Effector CD8-positive, alpha-beta T cell (primary cell): ENCODE results near the gene EIF4G3.
"Not testable (repeated sequence)": the region's sequence is repeated elsewhere in the genome, so short reads cannot be mapped to it uniquely, and the experiment has no call there.

ENCODE experiments used
- DNase-seq: peaks from one replicate; lab custom pipeline; 2025; lab: John Stamatoyannopoulos, UW

EIF4G3 gene

DNA sequence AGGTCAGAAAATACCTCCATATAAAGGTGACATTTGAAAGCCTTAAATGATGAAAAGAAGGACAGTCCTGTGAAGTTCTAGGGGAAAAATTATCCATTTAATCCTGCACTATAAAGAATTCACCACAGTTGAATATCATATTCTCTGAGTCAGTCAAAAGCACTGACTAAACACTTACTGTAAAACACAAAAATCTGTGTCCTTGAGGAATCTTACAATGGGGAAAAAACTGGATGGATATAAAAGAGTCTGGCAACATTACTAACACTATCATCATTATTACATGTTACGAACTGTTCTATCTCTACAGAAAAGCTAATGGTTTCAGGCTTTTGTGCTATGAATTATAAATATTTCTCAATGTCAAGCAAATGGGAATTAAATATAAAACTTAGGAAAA lies 347.2 kb downstream of the EIF4G3 start:
- DNase-seq, result no peak

DNA sequence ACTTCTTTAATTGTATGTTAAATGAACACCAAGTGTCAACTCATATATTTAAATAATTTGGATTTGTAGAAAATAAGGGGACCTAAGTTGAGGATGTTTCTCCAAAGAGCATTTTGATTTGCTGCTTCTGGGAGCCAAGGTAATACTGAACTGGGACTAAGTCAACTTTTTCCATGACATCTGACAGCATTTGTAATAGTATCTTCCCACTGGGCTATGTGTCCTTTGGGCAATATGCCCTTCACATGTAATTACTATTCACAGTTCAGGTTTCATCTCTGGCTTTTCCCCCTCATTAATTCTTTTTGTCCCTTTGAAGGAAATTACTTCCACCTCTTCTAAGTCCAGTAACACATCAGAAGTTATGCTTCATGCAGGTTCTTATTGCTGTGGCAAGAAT lies 352.9 kb downstream of the EIF4G3 start:
- no peak for DNase-seq

- no peak for DNase-seq
Observed at GRCh38 chr1:20821466-20821865, 355.2 kb downstream of the EIF4G3 start.

DNA sequence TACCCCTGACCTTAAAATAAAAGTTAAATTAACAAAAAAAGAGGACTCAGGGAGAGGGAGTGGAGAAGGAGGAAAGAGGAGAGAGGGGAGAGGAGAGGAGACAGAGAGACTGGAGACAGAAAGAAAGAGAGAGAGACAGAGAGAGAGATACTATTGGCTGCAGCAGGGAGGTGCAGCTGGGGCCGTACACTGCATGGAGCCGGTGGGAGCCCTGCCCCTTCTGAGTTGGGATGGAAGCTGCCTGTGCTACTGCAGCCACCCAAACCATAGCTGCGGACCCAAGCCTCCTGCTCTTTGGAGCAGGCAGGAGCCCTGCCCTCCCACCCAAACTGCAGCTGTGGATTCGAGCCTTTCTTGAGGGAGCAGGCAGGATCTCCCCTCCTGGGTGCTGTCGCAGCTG lies 356.9 kb downstream of the EIF4G3 start:
- no peak for DNase-seq

- DNase-seq, result no peak
Observed at GRCh38 chr1:20814534-20814871, 362.2 kb downstream of the EIF4G3 start.

DNA sequence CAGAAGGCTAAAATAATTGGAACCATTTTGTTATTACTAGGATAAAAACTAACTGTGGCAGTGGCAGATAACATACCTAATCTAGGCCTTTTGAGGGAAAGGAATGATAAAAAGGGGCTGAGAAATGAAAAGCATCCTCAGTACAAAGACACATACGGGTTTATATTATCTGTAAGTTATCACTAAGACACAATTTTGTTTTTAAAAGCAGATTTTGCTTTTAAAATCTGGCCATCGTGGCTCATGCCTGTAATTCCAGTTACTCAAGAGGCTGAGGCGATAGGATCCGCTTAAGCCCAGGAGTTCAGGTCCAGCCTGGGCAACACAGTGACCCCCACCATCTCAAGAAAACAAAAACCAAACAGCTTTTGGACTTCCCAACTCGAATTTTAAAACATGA lies 364.8 kb downstream of the EIF4G3 start:
- no peak for DNase-seq

DNA sequence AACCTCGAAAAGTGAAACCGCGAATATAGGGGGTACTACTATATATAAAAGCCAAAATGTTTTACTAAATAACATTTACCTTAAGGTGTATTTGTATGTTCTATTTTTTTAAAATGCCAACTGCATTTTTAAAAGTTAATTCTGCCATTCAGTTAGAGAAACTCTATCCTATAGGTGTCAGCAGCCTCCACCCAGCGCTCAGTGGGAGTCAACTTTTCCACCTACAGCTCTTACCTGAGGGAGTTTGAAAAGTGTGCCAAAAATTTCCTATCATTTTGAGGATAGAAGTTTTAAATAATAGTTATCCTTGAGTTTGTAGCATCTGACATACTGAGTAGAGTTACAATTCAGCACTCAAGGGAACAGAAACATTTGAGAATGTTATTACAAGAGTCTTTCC lies 383.5 kb downstream of the EIF4G3 start:
- no peak for DNase-seq

DNA sequence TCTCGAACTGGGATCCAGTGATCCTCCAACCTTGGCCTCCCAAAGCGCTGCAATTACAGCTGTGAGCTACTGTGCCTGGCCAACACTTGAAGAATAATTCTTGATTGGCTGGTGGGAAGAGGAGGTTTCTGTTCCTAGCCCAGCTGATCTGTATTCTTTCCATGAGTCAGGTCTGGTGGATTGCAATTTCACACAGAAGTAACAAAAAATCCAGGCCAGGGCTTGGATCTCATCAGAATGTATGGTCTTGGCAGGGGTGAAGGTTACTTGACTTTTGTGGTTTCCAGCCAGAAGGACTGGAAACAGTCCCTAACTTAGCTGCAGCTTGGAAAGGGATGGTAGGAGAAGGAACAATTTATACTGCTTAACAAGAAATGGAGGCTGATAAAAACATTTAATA lies 384.5 kb downstream of the EIF4G3 start:
- no peak for DNase-seq

DNA sequence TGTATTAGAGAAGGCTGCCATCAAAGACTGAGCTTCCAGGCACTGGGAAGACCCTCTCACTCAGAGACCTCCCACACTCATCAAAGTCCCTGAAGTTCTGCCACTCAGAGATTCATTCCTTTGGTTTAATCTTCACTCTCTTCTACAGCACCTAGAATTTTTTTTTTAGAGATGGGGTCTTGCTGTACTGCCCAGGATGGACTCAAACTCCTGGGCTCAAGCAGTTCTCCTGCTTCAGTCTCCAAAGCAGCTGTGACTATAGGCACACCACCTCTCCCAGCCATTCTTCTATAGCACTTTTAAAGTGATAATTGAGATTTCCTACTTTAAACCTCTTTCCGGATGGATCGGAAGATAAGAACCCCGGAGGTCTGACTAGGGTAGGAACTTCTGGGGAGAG lies 385.9 kb downstream of the EIF4G3 start:
- no peak for DNase-seq

- not testable (repeated sequence) for DNase-seq
Observed at GRCh38 chr1:20789598-20789997, 387.1 kb downstream of the EIF4G3 start.

- DNase-seq, result no peak
Observed at GRCh38 chr1:20787840-20788795, 388.6 kb downstream of the EIF4G3 start.

DNA sequence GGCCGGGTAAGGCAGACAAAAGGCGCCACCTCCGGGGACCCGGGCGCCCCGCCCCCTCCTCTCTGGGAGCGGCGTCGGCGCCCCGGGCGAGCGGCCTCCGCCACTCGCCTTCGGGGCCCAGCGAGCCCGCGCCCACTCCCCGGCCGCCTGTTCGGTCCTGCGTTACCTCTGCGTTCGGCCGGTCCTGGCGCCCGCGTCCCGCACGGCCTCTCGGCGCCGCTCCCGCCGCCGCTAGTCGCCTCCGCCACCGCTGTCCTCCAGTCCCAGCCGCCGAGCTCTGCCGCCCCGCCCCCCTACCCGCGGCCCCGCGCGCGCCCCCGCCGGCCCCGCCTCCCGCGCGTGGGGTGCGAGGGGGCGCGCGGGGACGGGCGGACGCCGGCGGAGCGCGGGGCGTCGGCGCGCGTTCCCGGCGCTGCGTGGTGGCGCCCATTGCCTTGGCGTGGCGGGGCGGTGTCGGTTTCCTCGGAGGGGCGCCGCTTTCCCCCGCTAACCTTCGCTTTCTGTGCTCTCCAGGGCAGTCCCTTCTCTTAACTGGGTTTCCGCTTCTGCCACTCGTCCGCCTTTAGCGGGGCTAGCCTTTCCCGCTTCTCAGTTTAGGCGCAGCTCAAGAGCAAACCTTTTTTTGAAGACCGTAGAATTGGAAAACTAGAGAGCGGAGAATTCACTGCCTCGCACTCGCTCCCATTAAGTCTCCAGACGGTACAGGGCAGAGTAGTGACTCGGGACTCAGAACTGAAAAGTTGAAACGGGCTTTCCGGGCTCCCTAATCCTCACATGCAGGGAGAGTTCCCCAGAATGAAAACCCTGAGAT lies 389.5 kb downstream of the EIF4G3 start, which contains the start of gene HP1BP3:
HP1BP3 (minus strand) TSS at position 279 of the 811 bp plus-strand sequence. CDS start 6,867 bp downstream, outside the sequence.
- peak; percentile 72 for DNase-seq

GRCh38 chr1:20786253-20787028 lies 390.3 kb downstream of the EIF4G3 start:
- DNase-seq, result peak; percentile 89

GRCh38 chr1:20785907-20786252 lies 390.8 kb downstream of the EIF4G3 start:
- no peak for DNase-seq

DNA sequence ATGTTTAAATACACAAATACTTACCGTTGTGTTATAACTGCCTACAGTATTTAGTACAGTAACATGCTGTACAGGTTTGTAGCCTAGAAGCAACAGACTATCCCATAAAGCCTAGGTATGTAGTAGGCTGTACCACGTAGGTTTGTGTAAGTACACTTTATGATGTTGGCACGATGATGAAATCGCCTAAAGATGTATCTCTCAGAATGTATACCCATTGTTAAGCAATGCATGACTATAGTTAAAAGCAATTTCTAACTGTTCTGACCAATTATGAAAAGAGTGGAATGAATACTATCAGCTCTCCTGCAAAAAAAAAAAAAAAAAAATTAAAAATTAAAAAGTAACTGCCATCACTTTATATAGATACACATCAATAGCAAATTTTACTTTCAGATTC lies 401.0 kb downstream of the EIF4G3 start:
- no peak for DNase-seq

DNA sequence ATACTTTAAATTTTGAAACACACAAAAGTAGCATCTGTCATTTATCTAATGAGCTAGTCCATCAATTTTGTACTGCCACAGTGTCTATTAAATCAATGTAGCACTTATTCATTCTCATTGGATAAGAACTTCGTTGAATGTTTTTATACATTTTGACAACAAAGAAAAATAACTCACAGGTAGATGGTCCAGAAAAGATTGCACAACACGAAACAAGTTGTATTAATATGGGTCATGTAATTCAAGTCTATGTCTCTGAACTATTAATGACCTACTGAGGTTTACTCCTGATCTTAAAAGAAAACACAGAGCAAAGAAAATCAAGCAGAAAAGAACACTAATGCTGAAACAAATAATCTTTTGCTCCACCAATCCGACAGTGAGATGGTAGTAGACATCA lies 404.9 kb downstream of the EIF4G3 start:
- DNase-seq, result no peak

GRCh38 chr1:20770314-20771087 lies 406.2 kb downstream of the EIF4G3 start:
- no peak for DNase-seq

DNA sequence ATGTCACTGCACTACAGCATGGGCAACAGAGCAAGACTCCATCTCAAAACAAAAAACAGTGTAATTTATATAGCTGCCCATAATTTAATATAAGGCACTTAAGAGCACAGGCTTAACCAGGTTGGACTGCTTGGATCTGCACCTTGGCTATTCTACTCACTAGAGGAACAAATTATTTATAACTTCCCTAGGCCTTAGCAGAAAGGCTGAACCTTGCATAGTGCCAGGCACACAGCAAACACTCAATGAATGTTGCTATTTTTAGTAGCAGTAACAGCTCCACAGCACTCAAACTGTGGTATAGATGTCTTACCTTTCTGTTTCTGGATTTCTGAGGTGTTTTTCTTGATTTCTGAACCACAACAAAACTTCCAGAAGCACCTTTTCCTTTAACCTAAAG lies 409.4 kb downstream of the EIF4G3 start:
- DNase-seq, result no peak

GRCh38 chr1:20763417-20763816 lies 413.3 kb downstream of the EIF4G3 start:
- no peak for DNase-seq

DNA sequence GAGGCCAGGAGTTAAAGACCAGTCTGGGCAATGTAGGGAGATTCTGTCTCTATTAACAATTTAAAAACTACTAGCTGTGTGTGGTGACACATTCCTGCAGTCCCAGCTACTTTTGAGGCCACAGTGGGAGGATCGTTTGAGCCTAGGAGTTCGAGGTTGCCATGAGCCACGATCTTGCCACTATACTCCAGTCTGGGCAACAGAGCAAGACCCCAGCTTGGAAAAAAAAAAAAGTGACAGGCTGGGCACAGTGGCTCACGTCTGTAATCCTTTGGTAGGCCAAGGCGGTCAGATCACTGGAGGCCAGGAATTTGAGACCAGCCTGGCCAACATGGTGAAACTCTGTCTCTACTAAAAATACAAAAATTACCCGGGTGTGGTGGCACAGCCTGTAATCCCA lies 416.4 kb downstream of the EIF4G3 start:
- DNase-seq, result no peak
